OCI-LY3 (cell line): ENCODE data around the gene OR1J4.

Experiments
- EZH2phosphoT487 ChIP-seq: fragments of 200-600 bp; shearing (Covaris generic); IDR thresholded peaks from 2 replicates; pipeline ENCODE4 v1.6.1; 2018; ENCODE audit warnings: antibody characterized with exemption, mixed run types, low read depth
- TF ChIP-seq, protein P1 (sequence below): fragments of 200-600, 300-600 bp; sonication (generic); IDR thresholded peaks from 2 replicates; pipeline ENCODE4 v1.5.1; 2014; ENCODE audit warnings: antibody characterized with exemption, low read length, low read depth

DNA sequence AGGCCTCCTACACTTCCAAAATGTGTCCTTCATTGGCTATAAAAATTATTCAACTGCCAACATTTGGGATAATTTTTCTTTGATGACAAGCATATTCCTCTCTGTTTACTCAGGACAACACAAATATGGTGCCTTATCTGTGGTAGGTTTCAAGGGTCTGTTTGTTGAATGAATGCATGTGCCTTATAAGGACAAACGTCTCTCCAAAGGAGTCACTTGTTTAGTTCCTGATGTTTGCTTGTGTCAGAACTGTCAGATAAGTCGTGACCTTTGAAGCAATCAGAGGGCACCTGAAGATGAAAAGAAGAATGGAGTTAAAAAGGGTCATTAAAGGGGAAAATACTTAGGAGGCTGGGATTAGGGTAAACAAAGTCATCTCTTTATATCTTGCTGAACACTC lies 12.0 kb upstream of the OR1J4 start:
- TF ChIP-seq, protein P1, sequence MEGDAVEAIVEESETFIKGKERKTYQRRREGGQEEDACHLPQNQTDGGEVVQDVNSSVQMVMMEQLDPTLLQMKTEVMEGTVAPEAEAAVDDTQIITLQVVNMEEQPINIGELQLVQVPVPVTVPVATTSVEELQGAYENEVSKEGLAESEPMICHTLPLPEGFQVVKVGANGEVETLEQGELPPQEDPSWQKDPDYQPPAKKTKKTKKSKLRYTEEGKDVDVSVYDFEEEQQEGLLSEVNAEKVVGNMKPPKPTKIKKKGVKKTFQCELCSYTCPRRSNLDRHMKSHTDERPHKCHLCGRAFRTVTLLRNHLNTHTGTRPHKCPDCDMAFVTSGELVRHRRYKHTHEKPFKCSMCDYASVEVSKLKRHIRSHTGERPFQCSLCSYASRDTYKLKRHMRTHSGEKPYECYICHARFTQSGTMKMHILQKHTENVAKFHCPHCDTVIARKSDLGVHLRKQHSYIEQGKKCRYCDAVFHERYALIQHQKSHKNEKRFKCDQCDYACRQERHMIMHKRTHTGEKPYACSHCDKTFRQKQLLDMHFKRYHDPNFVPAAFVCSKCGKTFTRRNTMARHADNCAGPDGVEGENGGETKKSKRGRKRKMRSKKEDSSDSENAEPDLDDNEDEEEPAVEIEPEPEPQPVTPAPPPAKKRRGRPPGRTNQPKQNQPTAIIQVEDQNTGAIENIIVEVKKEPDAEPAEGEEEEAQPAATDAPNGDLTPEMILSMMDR: no peak
- TF ChIP-seq EZH2phosphoT487: no peak
